GM19467 (cell line): ENCODE data around the gene ASCC3.
"Not testable (repeated sequence)": the region's sequence is repeated elsewhere in the genome, so short reads cannot be mapped to it uniquely, and the experiment has no call there.

Experiments used
- ATAC-seq: cut with Tn5 transposase; IDR thresholded peaks from one replicate; pipeline ENCODE4 v1.9.1; 2021; ENCODE audit warnings: mild to moderate bottlenecking, moderate library complexity; ENCODE audit not compliant: unreplicated experiment

Gene ASCC3

GRCh38 chr6:100886076-100886475 lies 4.9 kb upstream of the ASCC3 start:
- ATAC-seq, result no peak

- ATAC-seq, result no peak
Observed at GRCh38 chr6:100883347-100883746, 2.2 kb upstream of the ASCC3 start.

GRCh38 chr6:100881707-100882040 lies 545 bp upstream of the ASCC3 start:
- ATAC-seq, result peak; percentile 16

DNA sequence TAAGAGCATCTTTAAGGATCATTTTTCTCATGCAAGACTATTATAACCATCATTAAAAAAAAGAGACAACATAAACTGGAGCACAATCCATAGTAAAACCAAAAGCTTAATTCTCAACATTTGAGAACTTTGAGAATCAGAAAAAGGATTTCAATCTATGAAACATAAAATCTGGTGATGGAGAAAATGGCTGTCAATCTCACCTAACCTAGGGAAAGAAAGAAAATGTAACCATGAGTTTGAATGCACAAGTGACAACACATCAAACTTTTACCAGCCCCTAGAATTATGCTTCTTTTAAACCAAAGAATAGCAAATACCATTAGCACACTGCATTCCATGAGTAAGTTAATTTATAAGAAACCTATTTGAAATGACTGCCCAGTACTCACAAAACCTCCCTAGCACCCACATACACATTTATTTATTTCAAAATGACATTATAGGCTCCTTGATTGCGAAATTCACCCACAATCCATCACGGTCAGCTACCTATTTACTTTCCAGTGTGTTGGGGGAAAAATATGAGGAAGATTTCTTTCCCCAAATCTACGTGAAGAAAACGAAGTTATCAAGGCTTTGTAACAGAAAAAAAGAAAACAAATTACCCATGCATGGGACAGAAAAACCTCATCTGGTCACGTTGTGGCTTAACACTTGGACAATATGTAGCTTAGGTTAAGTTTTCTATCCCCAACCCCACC lies 828 bp downstream of the ASCC3 start:
- ATAC-seq, result no peak

DNA sequence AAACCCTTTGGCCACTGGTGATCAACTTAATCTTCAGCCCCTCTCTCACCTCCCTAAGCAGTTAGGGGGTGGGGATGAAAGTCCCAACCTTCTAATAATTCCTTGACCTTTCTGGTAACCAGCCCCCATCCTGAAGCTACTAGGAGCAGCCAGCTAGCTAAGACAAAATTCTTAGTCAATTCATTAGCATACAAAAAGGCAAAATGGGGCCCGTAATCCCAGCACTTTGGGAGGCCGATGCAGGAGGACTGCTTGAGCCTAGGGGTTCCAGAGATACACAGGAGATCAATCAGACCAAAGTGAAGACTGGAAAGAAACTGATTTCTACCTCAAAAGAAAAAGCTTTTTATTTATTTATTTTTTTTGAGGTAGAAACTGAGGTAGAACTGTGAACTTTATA lies 1.8 kb downstream of the ASCC3 start:
- no peak for ATAC-seq

DNA sequence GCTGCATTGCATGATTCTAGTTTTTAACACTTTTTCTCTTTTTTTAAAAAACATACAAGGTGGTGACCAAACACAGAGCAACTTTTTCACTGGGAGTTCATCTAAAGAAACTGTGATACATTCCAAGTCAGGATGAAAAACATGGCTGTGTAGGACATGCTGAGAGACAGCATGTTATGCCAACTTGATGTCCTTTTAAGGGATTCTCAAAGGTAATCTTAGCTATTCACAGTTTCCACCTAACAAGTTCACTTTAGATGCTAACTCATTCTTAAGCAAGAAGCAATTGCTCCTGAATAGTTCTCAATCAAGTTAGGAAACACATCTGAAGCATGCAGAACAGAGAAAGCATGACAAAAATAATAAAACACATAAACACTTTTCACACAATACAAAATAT lies 3.3 kb downstream of the ASCC3 start:
- ATAC-seq, result no peak

DNA sequence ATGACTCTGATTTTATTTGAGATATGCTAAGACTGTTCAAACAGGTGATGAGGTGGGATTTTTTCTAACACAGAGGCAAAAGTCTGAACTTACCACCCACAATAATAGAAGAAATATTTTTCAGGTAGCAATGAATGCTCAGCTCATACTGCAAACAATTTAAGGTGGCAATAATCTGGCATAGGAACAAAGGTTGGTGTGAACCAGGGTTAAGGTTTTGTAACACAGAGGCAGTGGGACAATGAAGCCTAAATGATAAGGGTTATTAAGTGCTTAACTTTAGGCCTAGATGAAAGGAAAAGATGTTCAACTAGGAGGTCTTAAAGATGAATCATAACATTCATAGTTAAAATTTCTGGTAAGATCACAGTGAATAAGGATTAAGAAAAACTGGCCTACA lies 4.9 kb downstream of the ASCC3 start:
- no peak for ATAC-seq

DNA sequence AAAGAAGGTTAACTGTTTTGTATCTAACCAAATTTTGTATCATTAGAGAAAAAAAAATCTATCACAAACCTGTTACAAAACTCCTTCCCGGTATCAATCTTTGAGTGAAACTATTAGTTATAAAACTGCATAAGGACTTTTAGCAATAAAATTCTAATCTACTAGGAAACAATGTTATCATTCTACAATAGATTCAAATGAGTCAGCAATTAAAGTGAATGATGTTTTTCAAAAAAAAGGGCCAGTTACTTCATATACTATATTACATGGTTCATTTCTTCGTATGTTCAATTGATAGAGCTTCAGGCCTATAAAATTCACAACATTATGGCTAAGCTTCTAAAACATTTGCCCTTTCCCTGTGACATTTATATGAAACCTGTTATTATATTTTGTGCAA lies 15.6 kb downstream of the ASCC3 start:
- no peak for ATAC-seq

DNA sequence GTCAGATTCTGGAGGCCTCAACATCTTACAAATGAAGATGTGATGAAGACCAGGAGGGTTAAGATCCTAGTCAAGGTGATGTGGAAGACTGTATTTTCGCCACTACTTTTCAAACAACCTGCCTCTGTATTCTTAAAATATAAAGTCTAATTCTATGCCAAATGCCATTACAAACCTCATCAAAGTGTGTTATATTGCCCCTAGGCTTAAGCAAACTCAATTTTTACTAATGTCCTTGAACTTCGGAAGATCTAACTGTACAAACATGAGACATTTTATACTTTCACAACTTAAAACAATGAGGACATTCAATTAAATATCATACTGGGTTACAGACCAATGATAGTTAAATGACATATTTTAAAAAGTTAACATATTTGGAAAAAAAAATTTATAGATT lies 19.1 kb downstream of the ASCC3 start:
- ATAC-seq, result no peak

DNA sequence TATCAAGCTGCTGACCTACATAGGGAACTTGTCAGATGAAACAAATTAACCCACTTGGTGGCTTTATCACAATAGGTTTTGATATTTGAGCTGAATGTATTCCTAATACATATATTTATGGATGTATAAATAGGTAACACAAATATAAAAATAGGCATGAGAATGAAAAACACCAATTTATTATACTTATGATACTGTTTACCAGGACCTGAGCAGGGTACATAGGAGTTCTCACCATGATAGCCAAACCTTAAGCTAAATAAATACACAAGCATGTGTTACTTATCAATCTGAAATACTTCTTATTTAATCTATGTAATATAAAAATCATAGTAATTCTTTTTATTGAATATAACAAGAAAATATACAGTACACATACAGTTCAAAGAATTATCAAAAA lies 25.0 kb downstream of the ASCC3 start:
- no peak for ATAC-seq

DNA sequence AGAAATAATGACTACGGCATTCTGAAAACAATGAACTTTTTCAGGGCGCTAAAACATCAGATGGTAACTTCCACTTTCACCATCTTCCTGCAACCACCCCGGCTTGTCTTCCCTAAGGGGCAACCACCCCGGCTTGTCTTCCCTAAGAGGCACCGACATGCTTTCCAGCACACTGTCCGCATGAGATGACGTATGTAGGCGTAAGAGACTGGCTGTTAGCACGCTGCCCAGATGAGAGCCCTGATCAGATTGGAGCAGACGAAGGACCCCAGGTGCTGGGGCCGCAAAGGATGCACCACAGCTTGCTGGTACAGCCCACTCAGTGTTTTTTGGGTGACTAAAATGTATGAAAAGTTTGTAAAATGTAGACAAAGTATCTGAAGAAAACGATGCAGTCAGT lies 29.3 kb downstream of the ASCC3 start:
- ATAC-seq, result no peak

GRCh38 chr6:100850174-100850573 lies 31.0 kb downstream of the ASCC3 start:
- no peak for ATAC-seq

GRCh38 chr6:100846276-100846675 lies 34.9 kb downstream of the ASCC3 start:
- peak; percentile 89 for ATAC-seq

- no peak for ATAC-seq
Observed at GRCh38 chr6:100845676-100846075, 35.5 kb downstream of the ASCC3 start.

- ATAC-seq, result no peak
Observed at GRCh38 chr6:100839419-100839818, 41.7 kb downstream of the ASCC3 start.

- ATAC-seq, result no peak
Observed at GRCh38 chr6:100838011-100838410, 43.1 kb downstream of the ASCC3 start.

DNA sequence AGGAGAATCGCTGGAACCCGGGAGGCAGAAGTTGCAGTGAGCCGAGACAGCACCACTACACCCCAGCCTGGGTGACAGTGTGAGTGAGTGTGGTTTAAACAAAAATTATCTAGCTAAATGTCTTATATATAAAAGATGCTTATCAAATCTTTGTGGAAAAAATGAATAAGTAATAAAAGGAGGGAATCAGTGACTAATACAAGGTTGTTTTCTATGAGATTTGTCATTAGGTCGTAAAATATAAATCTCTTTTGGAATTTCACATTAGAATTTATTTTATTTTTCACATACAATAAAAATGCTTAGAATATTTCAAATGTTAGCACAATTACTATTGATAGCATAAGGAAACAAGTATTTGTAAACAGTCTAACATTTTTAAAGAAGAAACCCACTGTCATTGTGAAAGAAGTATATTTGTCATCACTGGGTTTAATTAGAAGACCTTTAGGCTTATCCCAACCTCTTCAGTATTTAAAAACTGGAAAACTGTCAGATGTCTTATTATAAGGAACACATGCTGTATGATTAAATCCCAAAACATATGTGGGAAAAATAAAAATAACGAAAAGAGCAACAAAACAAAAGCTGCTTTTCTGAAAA lies 47.1 kb downstream of the ASCC3 start:
- no peak for ATAC-seq

DNA sequence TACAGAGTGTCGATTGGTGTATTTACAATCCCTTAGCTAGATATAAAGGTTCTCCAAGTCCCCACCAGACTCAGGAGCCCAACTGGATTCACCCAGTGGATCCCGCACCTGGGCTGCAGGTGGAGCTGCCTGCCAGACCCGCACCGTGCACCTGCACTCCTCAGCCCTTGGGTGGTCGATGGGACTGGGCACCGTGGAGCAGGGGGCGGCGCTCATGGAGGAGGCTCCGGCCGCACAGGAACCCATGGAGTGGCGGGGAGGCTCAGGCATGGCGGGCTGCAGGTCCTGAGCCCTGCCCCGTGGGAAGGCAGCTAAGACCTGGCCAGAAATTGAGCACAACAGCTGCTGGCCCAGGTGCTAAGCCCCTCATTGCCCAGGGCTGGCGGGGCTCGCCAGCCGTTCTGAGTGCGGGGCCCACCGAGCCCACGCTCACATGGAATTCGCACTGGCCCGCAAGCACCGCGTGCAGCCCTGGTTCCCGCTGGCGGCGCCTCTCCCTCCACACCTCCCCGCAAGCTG lies 52.0 kb downstream of the ASCC3 start:
- not testable (repeated sequence) for ATAC-seq

- no peak for ATAC-seq
Observed at GRCh38 chr6:100823041-100823440, 58.1 kb downstream of the ASCC3 start.

DNA sequence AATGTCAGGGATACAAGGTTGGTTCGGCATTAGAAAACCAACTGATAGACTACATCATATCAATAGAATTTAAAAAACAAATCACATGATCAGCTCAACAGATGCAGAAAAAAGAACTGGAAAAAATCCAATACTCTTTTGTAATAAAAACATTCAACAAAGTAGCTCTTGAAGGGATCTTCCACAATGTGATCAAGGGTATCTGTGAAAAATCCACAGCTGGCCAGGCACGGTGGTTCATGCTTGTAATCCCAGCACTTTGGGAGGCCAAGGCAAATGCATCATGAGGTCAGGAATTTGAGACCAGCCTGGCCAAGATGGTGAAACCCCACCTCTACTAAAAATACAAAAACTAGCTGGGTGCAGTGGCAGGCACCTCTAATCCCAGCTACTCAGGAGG lies 63.1 kb downstream of the ASCC3 start:
- no peak for ATAC-seq

DNA sequence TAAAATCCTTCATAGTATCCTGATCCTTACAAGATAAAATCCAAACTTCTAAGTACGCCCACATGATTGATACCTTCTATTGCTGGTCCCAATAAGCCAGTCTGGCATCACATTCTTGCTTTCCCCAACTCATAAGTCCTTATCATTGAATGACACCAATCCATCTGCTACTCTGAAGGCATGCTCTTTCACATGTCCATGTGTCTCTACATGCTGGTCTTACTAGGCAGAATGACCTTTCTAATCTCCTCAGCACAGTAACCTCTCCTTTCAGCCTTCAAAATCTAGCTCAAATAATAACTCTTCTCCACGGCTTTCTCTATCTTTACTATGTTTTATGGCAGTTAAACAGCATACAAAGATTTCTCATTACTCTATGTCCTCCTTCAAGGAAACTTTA lies 71.1 kb downstream of the ASCC3 start:
- ATAC-seq, result no peak

DNA sequence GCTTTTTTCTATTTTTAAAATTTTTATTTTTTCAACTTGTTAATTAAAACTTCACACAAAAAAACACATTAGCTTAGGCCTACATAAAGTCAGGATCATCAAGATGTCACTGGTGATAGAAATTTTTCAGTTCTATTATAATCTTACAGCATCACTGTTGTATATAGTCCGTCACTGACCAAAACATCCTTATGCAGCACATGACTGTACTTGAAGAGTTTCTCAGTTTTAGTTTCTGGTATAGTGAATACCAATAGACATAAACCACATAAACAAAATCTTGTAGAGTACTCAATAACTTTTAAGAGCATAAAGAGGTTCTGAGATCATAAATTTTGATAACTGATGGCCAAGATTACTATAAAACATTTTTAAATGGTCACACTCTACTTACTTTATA lies 71.8 kb downstream of the ASCC3 start:
- no peak for ATAC-seq
